ENCODE data around the gene B4GALT5. TPM values are rescaled to one million over a fixed set of nuclear protein-coding genes. Genes with fewer than 3 reads are reported as not detected.
A peak's percentile ranks its signal among the peaks of the same experiment; 100 is the strongest.
"Not testable (repeated sequence)": the region's sequence is repeated elsewhere in the genome, so short reads cannot be mapped to it uniquely, and the experiment has no call there.

B4GALT5 gene
- total RNA-seq, 3 donors from 2014 or later: 52.4 to 65.1 (median 60.2) TPM

DNA sequence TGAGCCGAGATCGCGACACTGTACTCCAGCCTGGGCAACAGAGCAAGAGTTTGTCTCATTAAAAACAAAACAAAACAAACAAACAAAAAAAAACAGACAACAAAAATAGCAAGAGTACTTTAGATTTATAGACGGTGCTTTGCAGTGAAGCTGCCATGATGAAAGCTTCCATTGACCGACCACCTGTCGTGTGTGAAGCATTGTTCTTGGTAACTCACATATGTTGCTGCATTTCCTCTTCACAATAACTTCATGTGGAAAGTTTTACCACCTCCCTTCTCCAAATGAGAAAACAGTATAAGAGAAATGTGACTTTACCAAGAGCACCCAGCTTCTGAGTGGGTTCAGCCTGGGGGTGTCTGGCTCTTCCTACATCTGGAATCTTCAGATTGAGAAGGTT is 89.4 kb downstream of the B4GALT5 start:
- Histone ChIP-seq H3K36me3 (ENCODE audit: low read depth) (no peaks in the 10 kb centered on the region), H3K4me3 (no peak overlapping the region), H3K9me3 (no peaks in the 10 kb centered on the region), H3K4me1 (ENCODE audit: low read depth) (no peaks in the 10 kb centered on the region)
- TF ChIP-seq, protein P1, sequence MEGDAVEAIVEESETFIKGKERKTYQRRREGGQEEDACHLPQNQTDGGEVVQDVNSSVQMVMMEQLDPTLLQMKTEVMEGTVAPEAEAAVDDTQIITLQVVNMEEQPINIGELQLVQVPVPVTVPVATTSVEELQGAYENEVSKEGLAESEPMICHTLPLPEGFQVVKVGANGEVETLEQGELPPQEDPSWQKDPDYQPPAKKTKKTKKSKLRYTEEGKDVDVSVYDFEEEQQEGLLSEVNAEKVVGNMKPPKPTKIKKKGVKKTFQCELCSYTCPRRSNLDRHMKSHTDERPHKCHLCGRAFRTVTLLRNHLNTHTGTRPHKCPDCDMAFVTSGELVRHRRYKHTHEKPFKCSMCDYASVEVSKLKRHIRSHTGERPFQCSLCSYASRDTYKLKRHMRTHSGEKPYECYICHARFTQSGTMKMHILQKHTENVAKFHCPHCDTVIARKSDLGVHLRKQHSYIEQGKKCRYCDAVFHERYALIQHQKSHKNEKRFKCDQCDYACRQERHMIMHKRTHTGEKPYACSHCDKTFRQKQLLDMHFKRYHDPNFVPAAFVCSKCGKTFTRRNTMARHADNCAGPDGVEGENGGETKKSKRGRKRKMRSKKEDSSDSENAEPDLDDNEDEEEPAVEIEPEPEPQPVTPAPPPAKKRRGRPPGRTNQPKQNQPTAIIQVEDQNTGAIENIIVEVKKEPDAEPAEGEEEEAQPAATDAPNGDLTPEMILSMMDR (IDR thresholded peaks at IDR 0.05): no peak
- intact Hi-C loops (cut with DNase I, micrococcal nuclease): no loop called here
- DNase-seq: no peak
- ATAC-seq: no peak

DNA sequence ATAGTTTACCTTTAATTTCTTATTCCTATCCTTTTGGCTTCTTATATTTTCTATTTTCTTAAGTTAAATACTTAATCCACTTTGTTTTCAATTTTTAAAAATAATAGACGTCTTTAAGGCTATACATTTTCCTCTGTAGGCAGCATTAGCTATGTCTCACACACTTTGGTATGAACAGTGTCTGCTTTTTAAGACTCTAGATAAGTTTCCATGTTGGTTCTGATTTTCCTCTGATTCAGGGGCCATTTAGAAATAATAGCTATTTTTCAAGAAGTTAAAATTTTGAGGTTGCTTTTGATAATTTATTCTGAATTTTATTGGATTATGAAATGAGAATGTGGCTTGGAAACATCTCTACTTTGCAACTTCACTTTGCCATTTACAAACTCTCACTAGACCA is 91.4 kb downstream of the B4GALT5 start:
- TF ChIP-seq, protein P1 (IDR thresholded peaks at IDR 0.05): no peak
- Histone ChIP-seq H3K36me3 (ENCODE audit: low read depth) (no peaks in the 10 kb centered on the region), H3K4me1 (ENCODE audit: low read depth) (no peaks in the 10 kb centered on the region), H3K9me3 (no peaks in the 10 kb centered on the region), H3K4me3 (no peak overlapping the region)
- DNase-seq: no peak
- no peak for ATAC-seq
- intact Hi-C loops (cut with DNase I, micrococcal nuclease): no loop called here

DNA sequence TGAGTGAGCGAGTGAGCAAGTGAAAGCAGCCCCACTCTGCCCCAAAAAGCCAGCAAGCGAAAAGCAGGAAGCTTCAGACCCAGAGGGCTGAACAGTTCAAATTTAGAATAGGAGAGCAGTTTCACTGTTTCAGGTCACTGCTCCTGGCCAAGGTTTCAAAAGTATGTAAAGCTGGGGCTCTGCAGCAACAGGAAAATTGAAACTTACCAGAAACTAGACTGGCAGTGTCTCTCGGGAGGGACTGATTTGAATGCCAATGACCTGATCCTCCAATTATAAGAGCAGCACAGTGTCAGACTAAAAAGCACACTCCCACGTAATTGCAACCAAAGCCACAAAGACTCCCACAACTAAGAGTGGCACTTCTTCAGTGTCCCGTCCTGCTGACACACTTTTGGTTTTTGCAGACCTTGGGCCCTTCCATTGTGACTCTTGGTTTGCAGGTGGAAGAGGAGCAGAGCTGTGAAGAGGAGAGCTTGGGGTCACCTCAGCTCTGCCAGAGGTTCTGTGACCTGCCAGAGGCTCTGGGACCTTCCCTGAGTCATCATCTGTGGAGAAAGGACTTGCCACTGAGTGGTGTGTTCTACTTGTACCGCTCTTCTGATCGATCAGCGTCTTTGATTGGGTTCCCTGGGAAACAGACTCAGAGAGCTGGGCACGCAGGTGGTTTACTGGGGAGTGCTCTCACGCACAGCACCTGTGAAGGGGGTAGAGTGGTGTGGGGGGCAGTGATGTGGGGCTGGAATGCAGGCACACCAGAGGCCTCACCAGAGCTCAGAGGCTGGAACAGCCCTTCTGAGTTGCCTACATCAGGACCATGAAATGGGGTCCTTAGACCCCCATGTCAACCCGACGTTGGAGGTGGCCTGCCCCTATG is 93.1 kb downstream of the B4GALT5 start:
- no peak for DNase-seq
- Histone ChIP-seq H3K4me1 (ENCODE audit: low read depth) (no peaks in the 10 kb centered on the region), H3K36me3 (ENCODE audit: low read depth) (no peaks in the 10 kb centered on the region), H3K4me3 (no peak overlapping the region), H3K9me3 (no peaks in the 10 kb centered on the region)
- peak; percentile 30 for ATAC-seq
- intact Hi-C loops (cut with DNase I, micrococcal nuclease): no loop called here
- TF ChIP-seq, protein P1 (IDR thresholded peaks at IDR 0.05): no peak

DNA sequence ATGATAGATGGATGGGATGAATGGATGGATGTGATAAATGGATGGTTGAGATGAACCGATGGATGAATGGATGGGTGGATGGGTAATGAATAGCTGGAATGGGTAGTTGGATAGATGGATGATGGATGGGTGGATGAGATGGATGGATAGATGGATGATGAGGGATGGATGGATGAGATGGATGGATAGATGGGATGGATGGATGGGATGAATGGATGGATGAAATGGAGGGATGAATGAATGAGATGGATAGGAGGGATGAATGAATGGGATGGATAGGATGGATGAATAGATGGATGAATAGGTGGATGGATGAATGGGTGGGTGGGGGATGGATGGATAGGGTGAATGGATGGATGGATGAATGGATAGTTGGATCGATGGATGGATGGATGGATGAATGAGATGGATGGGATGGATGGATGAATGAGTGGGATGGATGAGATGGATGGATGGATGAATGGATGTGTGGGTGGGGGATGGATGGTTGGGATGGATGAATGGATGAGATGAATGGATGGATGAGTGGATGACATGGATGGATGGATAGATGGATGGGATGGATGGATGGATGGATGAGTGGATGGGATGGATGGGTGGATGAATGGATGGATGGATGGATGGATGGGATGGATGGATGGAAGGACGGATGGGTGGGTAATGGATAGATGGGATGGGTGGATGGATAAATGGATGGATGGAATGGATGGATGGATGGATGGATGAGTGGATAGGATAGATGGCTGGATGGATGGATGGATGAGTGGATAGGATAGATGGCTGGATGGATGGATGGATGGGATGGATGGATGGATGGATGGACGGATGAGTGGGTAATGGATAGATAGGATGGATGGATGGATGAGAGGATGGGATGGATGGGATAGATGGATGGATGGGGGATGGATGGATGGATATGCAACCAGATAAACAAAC is 94.3 kb downstream of the B4GALT5 start:
- no peaks in the 10 kb centered on the region for H3K36me3 ChIP-seq (ENCODE audit: low read depth)
- ATAC-seq: no peak
- H3K4me3 ChIP-seq: no peak overlapping the region
- TF ChIP-seq, protein P1 (IDR thresholded peaks at IDR 0.05): no peak
- intact Hi-C loops (cut with DNase I, micrococcal nuclease): loop anchor here in 1 of 2 donors (10.0 kb wide), 1 partner anchor 225 kb away; no protein-coding TSS in a partner anchor
- no peak for DNase-seq
- H3K9me3 ChIP-seq: no peaks in the 10 kb centered on the region
- no peaks in the 10 kb centered on the region for H3K4me1 ChIP-seq (ENCODE audit: low read depth)

DNA sequence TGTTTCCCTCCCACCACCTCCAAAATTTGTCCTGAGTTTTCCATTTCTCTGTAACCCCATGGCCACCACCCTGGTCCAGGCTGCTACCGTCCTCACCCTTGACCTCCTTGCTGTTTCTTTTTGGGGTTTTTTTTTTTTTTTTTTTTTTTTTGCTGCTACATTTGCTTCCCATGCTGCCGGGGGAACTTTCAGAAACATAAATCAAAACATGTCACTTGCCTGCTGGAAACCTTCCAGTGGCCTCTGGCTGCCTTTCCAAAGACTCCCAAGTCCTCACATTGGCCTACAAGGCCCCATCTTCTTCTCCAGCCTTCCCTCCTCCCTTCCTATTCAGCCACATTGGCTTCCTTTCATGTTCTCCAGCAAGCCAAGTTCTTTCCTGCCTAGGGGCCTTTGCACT is 95.4 kb downstream of the B4GALT5 start:
- no peak overlapping the region for H3K4me3 ChIP-seq
- intact Hi-C loops (cut with DNase I, micrococcal nuclease): loop anchor here in 1 of 2 donors (10.0 kb wide), 1 partner anchor 227 kb away; no protein-coding TSS in a partner anchor
- no peaks in the 10 kb centered on the region for H3K36me3 ChIP-seq (ENCODE audit: low read depth)
- ATAC-seq (no peak), DNase-seq (no peak)
- TF ChIP-seq, protein P1 (IDR thresholded peaks at IDR 0.05): no peak
- no peaks in the 10 kb centered on the region for H3K9me3 ChIP-seq
- no peaks in the 10 kb centered on the region for H3K4me1 ChIP-seq (ENCODE audit: low read depth)

DNA sequence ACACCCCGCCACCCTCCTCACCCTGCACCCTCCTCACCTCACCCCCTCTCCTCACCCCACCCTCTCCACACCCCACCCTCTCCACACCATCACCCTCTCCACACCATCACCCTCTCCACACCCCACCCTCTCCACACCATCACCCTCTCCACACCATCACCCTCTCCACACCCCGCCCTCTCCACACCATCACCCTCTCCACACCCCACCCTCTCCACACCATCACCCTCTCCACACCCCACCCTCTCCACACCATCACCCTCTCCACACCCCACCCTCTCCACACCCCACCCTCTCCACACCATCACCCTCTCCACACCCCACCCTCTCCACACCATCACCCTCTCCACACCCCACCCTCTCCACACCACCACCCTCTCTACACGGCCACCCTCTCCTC is 96.3 kb downstream of the B4GALT5 start:
- intact Hi-C loops (cut with DNase I, micrococcal nuclease): loop anchor here in 1 of 2 donors (10.0 kb wide), 1 partner anchor 227 kb away; no protein-coding TSS in a partner anchor

More for the DNA sequence above, 96.3 kb downstream of the B4GALT5 start:
- H3K4me3 ChIP-seq; H3K9me3 ChIP-seq; H3K4me1 ChIP-seq (ENCODE audit: low read depth); ATAC-seq; H3K36me3 ChIP-seq (ENCODE audit: low read depth): not testable (repeated sequence)
- peak in 2 of 3 donors; percentile 47 to 74 for DNase-seq

All from mucosa of descending colon (tissue), 3 donors.